HCT116 (cell line): Measurements from ENCODE around the gene NR2F2. TPM values are rescaled to one million over a fixed set of nuclear protein-coding genes. Genes with fewer than 3 reads are reported as not detected.

Source experiments
- ATAC-seq: fragments of 200-7000 bp; cut with Tn5 transposase; 2 replicates; pipeline ENCODE4 v1.9.1; 2020; ENCODE audit warnings: mild to moderate bottlenecking, moderate library complexity
- Bru-seq: library from RNA; stranded (reverse); fragments of 400-500 nt; gene quantifications from one replicate; lab custom pipeline; 2021; lab: Mats Ljungman, UMichigan
- BruChase-seq, 2 experiments: library from RNA; stranded (reverse); fragments of 400-500 nt; gene quantifications; one replicate each; lab custom pipeline; 2021; lab: Mats Ljungman, UMichigan
- BruUV-seq: library from RNA; stranded (reverse); fragments of 400-500 nt; replicated peaks from 2 replicates; lab custom pipeline; 2021; lab: Mats Ljungman, UMichigan
- CTCF ChIA-PET: fragments of 300-600 bp; sonication (Branson Sonifier 250); formaldehyde crosslinking; loops from one replicate; lab custom pipeline; 2021; ENCODE audit warnings: antibody characterized with exemption; lab: Charles Lee
- POLR2A ChIA-PET: fragments of 300-600, 350-600 bp; sonication (Branson Sonifier 250); formaldehyde crosslinking; loops from one replicate; lab custom pipeline; 2021; ENCODE audit warnings: antibody characterized with exemption; lab: Charles Lee
- RAD21 ChIA-PET, 2 experiments: fragments of 300-600 bp; sonication (Branson Sonifier 250); formaldehyde crosslinking; loops; one replicate each; lab custom pipeline; 2023; ENCODE audit warnings: low total read pairs in 2 of 2; ENCODE audit not compliant: uncharacterized antibody in 2 of 2, unreplicated experiment in 2 of 2, low non-redundant PET in 1 of 2; lab: Charles Lee
- DNase-seq: peaks from one replicate; pipeline ENCODE4 v3.0.0-alpha.2; 2010; ENCODE audit warnings: low read depth, low spot score
- H2AFZ ChIP-seq: fragments of 200-600 bp; shearing (Covaris generic), sonication (generic); 2 replicates; pipeline ENCODE4 v1.6.1; 2017; ENCODE audit warnings: low read depth, mixed run types, mixed read lengths, antibody characterized with exemption, low read length; ENCODE audit not compliant: poor library complexity, severe bottlenecking
- H3K27ac ChIP-seq: 2 replicates; pipeline ENCODE4 v1.5.1; 2012; ENCODE audit warnings: low read depth, low read length
- H3K27me3 ChIP-seq: fragments of 200-600 bp; sonication (generic); 2 replicates; pipeline ENCODE4 v1.6.1; 2016; ENCODE audit warnings: mixed run types, low read length, mixed read lengths; ENCODE audit not compliant: insufficient read depth
- H3K36me3 ChIP-seq, 2 experiments: fragments of 200-500 bp in 1 of 2; fragments of 200-600 bp in 1 of 2; sonication (Bioruptor generic) in 1 of 2; sonication (generic) in 1 of 2; 2 replicates each; pipeline versions ENCODE4 v1.5.1 to v1.6.1; 2014 to 2016; ENCODE audit warnings: low read length in 2 of 2, inconsistent platforms in 1 of 2, mixed read lengths in 1 of 2, mixed run types in 1 of 2; ENCODE audit not compliant: insufficient read depth in 2 of 2, control insufficient read depth in 1 of 2
- H3K4me1 ChIP-seq, 2 experiments: fragments of 200-600 bp in 1 of 2; sonication (generic) in 1 of 2; 2 replicates each; pipeline versions ENCODE4 v1.5.1 to v1.6.1; 2012 to 2017; ENCODE audit warnings: low read length in 2 of 2, inconsistent platforms in 1 of 2, mild to moderate bottlenecking in 1 of 2, mixed read lengths in 1 of 2, mixed run types in 1 of 2, moderate library complexity in 1 of 2; ENCODE audit not compliant: insufficient read depth in 2 of 2, control insufficient read depth in 1 of 2
- H3K4me2 ChIP-seq: fragments of 200-600 bp; sonication (generic); 2 replicates; pipeline ENCODE4 v1.6.1; 2017; ENCODE audit warnings: mixed run types, low read length, mixed read lengths
- H3K4me3 ChIP-seq, 2 experiments: fragments of 200-600 bp in 1 of 2; sonication (generic) in 1 of 2; replicated peaks in 1 of 2; 2 replicates each; pipeline ENCODE4 v1.5.1; 2011 to 2016; ENCODE audit warnings: low read length in 2 of 2, control low read depth in 1 of 2, low read depth in 1 of 2, mild to moderate bottlenecking in 1 of 2, mixed read lengths in 1 of 2, mixed run types in 1 of 2
- H3K79me2 ChIP-seq: fragments of 200-600 bp; sonication (generic); 2 replicates; pipeline ENCODE4 v1.6.1; 2017; ENCODE audit warnings: mild to moderate bottlenecking, mixed run types, low read length, moderate library complexity, mixed read lengths; ENCODE audit not compliant: insufficient read depth
- H3K9ac ChIP-seq: fragments of 200-600 bp; sonication (generic); 2 replicates; pipeline ENCODE4 v1.6.1; 2016; ENCODE audit warnings: low read length, mixed read lengths
- H3K9me2 ChIP-seq: fragments of 200-600 bp; sonication (generic), shearing (Covaris generic); 2 replicates; pipeline ENCODE4 v1.6.1; 2017; ENCODE audit warnings: mixed run types, mild to moderate bottlenecking, moderate library complexity; ENCODE audit not compliant: insufficient read depth
- H3K9me3 ChIP-seq, 2 experiments: fragments of 200-500 bp in 1 of 2; fragments of 200-600 bp in 1 of 2; sonication (Bioruptor generic) in 1 of 2; sonication (generic) in 1 of 2; 2 replicates each; pipeline ENCODE4 v1.6.1; 2014 to 2017; ENCODE audit warnings: low read length in 2 of 2, mixed read lengths in 2 of 2, inconsistent platforms in 1 of 2, low read depth in 1 of 2, mild to moderate bottlenecking in 1 of 2, mixed run types in 1 of 2, moderate library complexity in 1 of 2; ENCODE audit not compliant: control insufficient read depth in 1 of 2, insufficient read depth in 1 of 2
- H4K20me1 ChIP-seq: fragments of 200-600 bp; sonication (generic), shearing (Covaris generic); 2 replicates; pipeline ENCODE4 v1.6.1; 2017; ENCODE audit warnings: mixed run types, mild to moderate bottlenecking, moderate library complexity; ENCODE audit not compliant: insufficient read depth
- CBX3 ChIP-seq: IDR thresholded peaks from 2 replicates; pipeline ENCODE4 v1.6.1; 2012; ENCODE audit warnings: low read depth
- CEBPB ChIP-seq: IDR thresholded peaks from 2 replicates; pipeline ENCODE4 v1.6.1; 2012; ENCODE audit warnings: low read depth
- CTCF ChIP-seq, 3 experiments: fragments of 200-600 bp in 1 of 3; sonication (generic) in 1 of 3; IDR thresholded peaks in 2 of 3; conservative IDR thresholded peaks in 1 of 3; 2 replicates each; pipeline ENCODE4 v1.5.1; 2012 to 2017; ENCODE audit warnings: low read depth in 2 of 3, low read length in 2 of 3, antibody characterized with exemption in 1 of 3, borderline replicate concordance in 1 of 3, control low read depth in 1 of 3, mild to moderate bottlenecking in 1 of 3, mixed read lengths in 1 of 3, mixed run types in 1 of 3, moderate library complexity in 1 of 3; ENCODE audit not compliant: insufficient read depth in 1 of 3
- EGR1 ChIP-seq: IDR thresholded peaks from 2 replicates; pipeline ENCODE4 v1.6.1; 2012; ENCODE audit warnings: low read depth
- EZH2phosphoT487 ChIP-seq: fragments of 200-600 bp; IDR thresholded peaks from 2 replicates; pipeline ENCODE4 v1.6.1; 2018; ENCODE audit warnings: antibody characterized with exemption, borderline replicate concordance
- FOSL1 ChIP-seq: IDR thresholded peaks from 2 replicates; pipeline ENCODE4 v1.6.1; 2012; ENCODE audit warnings: low read depth
- JUND ChIP-seq: IDR thresholded peaks from 2 replicates; pipeline ENCODE4 v1.6.1; 2012
- MAX ChIP-seq: IDR thresholded peaks from 2 replicates; pipeline ENCODE4 v1.6.1; 2012
- POLR2AphosphoS5 ChIP-seq: IDR thresholded peaks from 2 replicates; pipeline ENCODE4 v1.6.1; 2011; ENCODE audit warnings: mild to moderate bottlenecking, low read depth, low read length, moderate library complexity
- RAD21 ChIP-seq: IDR thresholded peaks from 2 replicates; pipeline ENCODE4 v1.6.1; 2012; ENCODE audit warnings: low read depth, mild to moderate bottlenecking
- REST ChIP-seq: IDR thresholded peaks from 2 replicates; pipeline ENCODE4 v1.6.1; 2012; ENCODE audit warnings: low read depth
- SIN3A ChIP-seq: IDR thresholded peaks from 2 replicates; pipeline ENCODE4 v1.6.1; 2012; ENCODE audit warnings: low read depth
- SP1 ChIP-seq: IDR thresholded peaks from 2 replicates; pipeline ENCODE4 v1.6.1; 2012; ENCODE audit warnings: low read depth
- TCF7L2 ChIP-seq: IDR thresholded peaks from 2 replicates; pipeline ENCODE4 v1.7.0; 2011; ENCODE audit warnings: borderline replicate concordance, inconsistent platforms; ENCODE audit not compliant: insufficient read depth, insufficient read length; ENCODE audit errors: extremely low read depth
- YY1 ChIP-seq: IDR thresholded peaks from 2 replicates; pipeline ENCODE4 v1.6.1; 2011; ENCODE audit warnings: low read length, low read depth, moderate library complexity, mild to moderate bottlenecking; ENCODE audit not compliant: insufficient replicate concordance; ENCODE audit errors: extremely low read depth
- ZBTB33 ChIP-seq: IDR thresholded peaks from 2 replicates; pipeline ENCODE4 v1.6.1; 2011; ENCODE audit warnings: mild to moderate bottlenecking, low read length, moderate library complexity; ENCODE audit not compliant: insufficient replicate concordance; ENCODE audit errors: extremely low read depth
- intact Hi-C: fragments of 100-400 bp; cut with micrococcal nuclease; formaldehyde crosslinking; loops from 2 replicates; pipeline ENCODE4 v1.10.0; 2022
- long read RNA-seq: library from polyadenylated mRNA; unstranded; transcript quantifications from one replicate; pipeline ENCODE4 v2.0.0, GENCODE V29; 2021; ENCODE audit not compliant: unreplicated experiment
- polyA plus RNA-seq: library from polyadenylated mRNA; unstranded; fragments of >200 nt; gene quantifications from 2 replicates; pipeline ENCODE4 v1.2.1, GENCODE V29; 2012; ENCODE audit warnings: missing spikeins
- total RNA-seq: library from RNA; stranded (reverse); gene quantifications from one replicate; pipeline ENCODE4 v1.2.1, GENCODE V29; 2021; ENCODE audit not compliant: unreplicated experiment

The NR2F2 gene
- total RNA-seq (61.4 TPM), Bru-seq, nascent RNA (percentile 87 among the genes with signal in this experiment), BruChase-seq, experiment 1, labeled RNA remaining after a 6-hour chase (percentile 71 among the genes with signal in this experiment), BruChase-seq, experiment 2, labeled RNA remaining after a 2-hour chase (percentile 95 among the genes with signal in this experiment)
- 26.9 and 28.0 TPM in 2 replicates for polyA plus RNA-seq
- long read RNA-seq, full-length matches to known transcripts = 43 of 91 reads
- long read RNA-seq, partial matches to known transcripts = 26 of 91 reads
- long read RNA-seq, other reads (novel, unspliced or antisense) = 22 of 91 reads

GRCh38 chr15:96330450-96331143 lies at the start of gene NR2F2:
Gene NR2F2, plus strand, starts transcription at chr15:96330700. Its CDS starts 1,406 bp downstream, at chr15:96332106.
- DNase-seq (peak; percentile 94), ATAC-seq (peak; percentile 76)
- Histone ChIP-seq H3K9ac (peak within 1 kb of the TSS; percentile 80), H3K27me3 (no peaks in the 10 kb centered on the region), H3K4me3 (peak within 1 kb of the TSS; percentile 71 to 86), H3K4me1 (peaks cover 32 to 54% of the 10 kb centered on the region in 2 experiments), H2AFZ (peak within 1 kb of the TSS; percentile 40), H3K27ac (peak within 1 kb of the TSS; percentile 98), H3K4me2 (peak within 1 kb of the TSS; percentile 94), H3K9me3 (no peaks in the 10 kb centered on the region), H4K20me1 (peaks cover 6% of the 10 kb centered on the region; the same call in 1 of the 2 replicates), H3K36me3 (peaks cover 7 to 21% of the 10 kb centered on the region in 2 experiments), H3K79me2 (peaks cover 88% of the 10 kb centered on the region), H3K9me2 (no peaks in the 10 kb centered on the region)
- ChIA-PET RAD21 (no interaction called here), POLR2A (interaction anchor here (0.7 to 1.7 kb wide), 7 partner anchors 10 to 105 kb away, joined by 3 to 5 read pairs (median 3); no protein-coding TSS in a partner anchor), CTCF (no interaction called here)
- BruUV-seq = no TSS peak
- intact Hi-C loops = loop anchor here (2.0 kb wide), 1 partner anchor 58 kb away; no protein-coding TSS in a partner anchor
- TF ChIP-seq CEBPB (no peak), JUND (no peak), EGR1 (no peak), SP1 (peak; percentile 67), CBX3 (no peak), MAX (peak; percentile 52; the same call in 1 of the 2 replicates), EZH2phosphoT487 (no peak), CTCF (IDR thresholded peaks at IDR 0.05 in 2 of 3, conservative IDR thresholded peaks at IDR 0.05 in 1 of 3; ENCODE audit: borderline replicate concordance in 1 of 3, insufficient read depth in 1 of 3, low read depth in 2 of 3, low read length in 2 of 3) (no peak), REST (no peak), TCF7L2 (peak; percentile 51), RAD21 (no peak; the same call in 1 of the 2 replicates), POLR2AphosphoS5 (peak; percentile 97), SIN3A (peak; percentile 63), ZBTB33 (no peak), YY1 (peak; percentile 74), FOSL1 (no peak)
